ENCODE measurements around the gene VAV1. TPM values are rescaled to one million over a fixed set of nuclear protein-coding genes. Genes with fewer than 3 reads are reported as not detected.

VAV1 gene
- total and polyA plus RNA-seq, 2 of the 8 experiments (the other 6 are each of a cell fraction or from before 2014, with no cell fraction given) = 0.21 to 0.22 TPM

- no peak for TF ChIP-seq RNF2 (IDR thresholded peaks at IDR 0.05; ENCODE audit: borderline replicate concordance, low read depth, low read length, missing control alignments, poor library complexity, severe bottlenecking)
- no peak for TF ChIP-seq KDM4A (IDR thresholded peaks at IDR 0.05; ENCODE audit: low read depth, low read length, severe bottlenecking)
- no peak for TF ChIP-seq HDAC2 (IDR thresholded peaks at IDR 0.05; ENCODE audit: borderline replicate concordance in 1 of 2, low read depth in 2 of 2, low read length in 2 of 2)
- TF ChIP-seq POLR2AphosphoS5 (IDR thresholded peaks at IDR 0.05; ENCODE audit: low read depth, low read length) = no peak
- TF ChIP-seq TAF7 (optimal IDR thresholded peaks at IDR 0.05; ENCODE audit: borderline replicate concordance, low read depth, low read length) = no peak
- no peak for TF ChIP-seq KDM1A (IDR thresholded peaks at IDR 0.05; ENCODE audit: borderline replicate concordance, low read length)
- TF ChIP-seq TAF1 (IDR thresholded peaks at IDR 0.05; ENCODE audit: low read depth, low read length) = no peak
These were observed 79.5 kb downstream of the VAV1 start (continued) for GRCh38 chr19:6852001-6852400.

Data from H1 (cell line).